ENCODE measurements around the gene NHERF2. TPM values are rescaled to one million over a fixed set of nuclear protein-coding genes. Genes with fewer than 3 reads are reported as not detected.
A peak's percentile ranks its signal among the peaks of the same experiment; 100 is the strongest.

Gene NHERF2
- polyA plus RNA-seq, 2 of the 4 experiments (the other 2 are of a cell fraction) = 32.3 to 35.0 TPM

- TF ChIP-seq CHD4 (IDR thresholded peaks at IDR 0.05; ENCODE audit: borderline replicate concordance) = no peak
- no peak for TF ChIP-seq TP53 (CRISPR knock-in tag; IDR thresholded peaks at IDR 0.05)
- no peak for TF ChIP-seq E2F6 (IDR thresholded peaks at IDR 0.05; ENCODE audit: borderline replicate concordance, low read depth)
- TF ChIP-seq GATA3 (IDR thresholded peaks at IDR 0.05; ENCODE audit: borderline replicate concordance) = no peak
- no peak for TF ChIP-seq ZSCAN20 (CRISPR knock-in tag; IDR thresholded peaks at IDR 0.05)
- no peak for TF ChIP-seq HOXA7 (CRISPR knock-in tag; IDR thresholded peaks at IDR 0.05)
- TF ChIP-seq ESRRA (IDR thresholded peaks at IDR 0.05; ENCODE audit: borderline replicate concordance, low read length) = no peak
Observed at GRCh38 chr16:1991135-1991551, 35.6 kb upstream of the NHERF2 start (continued).

DNA sequence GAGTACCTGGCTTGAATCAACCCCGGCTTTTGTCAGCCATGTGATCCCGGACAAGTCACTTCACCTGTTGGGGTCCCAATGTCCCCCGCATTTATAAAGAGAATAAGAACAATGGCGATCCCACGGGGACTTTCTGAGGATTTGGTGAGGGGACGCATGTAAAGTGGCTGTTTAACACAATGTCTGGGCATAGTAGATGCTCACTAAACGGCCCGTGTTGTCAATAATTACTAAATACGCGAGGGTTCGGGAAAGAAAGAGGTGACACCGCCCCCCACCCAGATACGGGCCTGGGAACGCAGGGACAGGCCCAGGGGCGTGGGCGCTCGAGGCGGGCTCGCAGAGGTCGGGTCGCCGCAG lies 35.1 kb upstream of the NHERF2 start:
- TF ChIP-seq FOSL2 (IDR thresholded peaks at IDR 0.05) (no peak), FOSL2 (CRISPR knock-in tag; IDR thresholded peaks at IDR 0.05) (no peak), ZC3H11A (IDR thresholded peaks at IDR 0.05) (no peak), HOXB13 (CRISPR knock-in tag; IDR thresholded peaks at IDR 0.05; ENCODE audit: low read depth) (no peak), RARB (CRISPR knock-in tag; IDR thresholded peaks at IDR 0.05) (no peak), CHD2 (IDR thresholded peaks at IDR 0.05; ENCODE audit: low read length, partially characterized antibody) (no peak), HEYL (CRISPR knock-in tag; IDR thresholded peaks at IDR 0.05) (no peak), EHMT2 (IDR thresholded peaks at IDR 0.05; ENCODE audit: low read depth) (no peak), SMC3 (IDR thresholded peaks at IDR 0.05) (no peak), EP300 (IDR thresholded peaks at IDR 0.05) (no peak), RAD21 (conservative IDR thresholded peaks at IDR 0.05 in 1 of 2, IDR thresholded peaks at IDR 0.05 in 1 of 2) (no peak), MAFK (IDR thresholded peaks at IDR 0.05; ENCODE audit: partially characterized antibody) (no peak), RNF2 (IDR thresholded peaks at IDR 0.05; ENCODE audit: borderline replicate concordance, low read depth) (no peak), ESRRA (IDR thresholded peaks at IDR 0.05; ENCODE audit: borderline replicate concordance, low read length) (no peak), SREBF2 (IDR thresholded peaks at IDR 0.05) (no peak)
- TF ChIP-seq, protein P1, sequence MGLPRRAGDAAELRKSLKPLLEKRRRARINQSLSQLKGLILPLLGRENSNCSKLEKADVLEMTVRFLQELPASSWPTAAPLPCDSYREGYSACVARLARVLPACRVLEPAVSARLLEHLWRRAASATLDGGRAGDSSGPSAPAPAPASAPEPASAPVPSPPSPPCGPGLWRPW (IDR thresholded peaks at IDR 0.05) = no peak
- TF ChIP-seq, protein P2, sequence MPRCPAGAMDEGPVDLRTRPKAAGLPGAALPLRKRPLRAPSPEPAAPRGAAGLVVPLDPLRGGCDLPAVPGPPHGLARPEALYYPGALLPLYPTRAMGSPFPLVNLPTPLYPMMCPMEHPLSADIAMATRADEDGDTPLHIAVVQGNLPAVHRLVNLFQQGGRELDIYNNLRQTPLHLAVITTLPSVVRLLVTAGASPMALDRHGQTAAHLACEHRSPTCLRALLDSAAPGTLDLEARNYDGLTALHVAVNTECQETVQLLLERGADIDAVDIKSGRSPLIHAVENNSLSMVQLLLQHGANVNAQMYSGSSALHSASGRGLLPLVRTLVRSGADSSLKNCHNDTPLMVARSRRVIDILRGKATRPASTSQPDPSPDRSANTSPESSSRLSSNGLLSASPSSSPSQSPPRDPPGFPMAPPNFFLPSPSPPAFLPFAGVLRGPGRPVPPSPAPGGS (IDR thresholded peaks at IDR 0.05) = no peak
- TF ChIP-seq, protein P3, sequence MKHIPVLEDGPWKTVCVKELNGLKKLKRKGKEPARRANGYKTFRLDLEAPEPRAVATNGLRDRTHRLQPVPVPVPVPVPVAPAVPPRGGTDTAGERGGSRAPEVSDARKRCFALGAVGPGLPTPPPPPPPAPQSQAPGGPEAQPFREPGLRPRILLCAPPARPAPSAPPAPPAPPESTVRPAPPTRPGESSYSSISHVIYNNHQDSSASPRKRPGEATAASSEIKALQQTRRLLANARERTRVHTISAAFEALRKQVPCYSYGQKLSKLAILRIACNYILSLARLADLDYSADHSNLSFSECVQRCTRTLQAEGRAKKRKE (CRISPR knock-in tag; IDR thresholded peaks at IDR 0.05; ENCODE audit: low read depth) = no peak
- Histone ChIP-seq H3K4me3 (peak overlapping the region; percentile 10; the same call in 1 of the 3 replicates), H3K4me1 (peaks cover 69% of the 10 kb centered on the region), H3K9me3 (no peaks in the 10 kb centered on the region), H3K4me2 (peak overlapping the region; percentile 79), H3K27ac (peak overlapping the region; percentile 39 to 76; a peak in 5 of 6 replicates)
- DNase-seq (ENCODE audit: low read depth in 1 of 2, low spot score in 1 of 2) = no peak
- ATAC-seq = no peak
- POLR2A ChIA-PET = interaction anchor here (0.6 to 1.6 kb wide), 2 partner anchors 164 to 661 kb away, joined by 6 to 7 read pairs; partner anchors contain the start of gene TRAF7
- 87% methylated on average over 22 of the region's 22 CpGs for WGBS (ENCODE audit: missing lambda C conversion rate)
- CTCF ChIA-PET = interaction anchor here (0.7 to 19.7 kb wide), 2 partner anchors 13 to 36 kb away, joined by 3 to 196 read pairs; partner anchors contain the start of gene ZNF598
- FAIRE-seq = no peak
